AG09319 (cell line): ENCODE measurements around the gene ZBTB12.

Experiments
- DNase-seq: peaks from one replicate; pipeline ENCODE4 v3.0.0-alpha.2; 2010; ENCODE audit warnings: low read depth; ENCODE audit errors: extremely low read depth
- CTCF ChIP-seq: IDR thresholded peaks from 2 replicates; pipeline ENCODE4 v1.5.1; 2011; ENCODE audit warnings: low read depth, mild to moderate bottlenecking, inconsistent platforms, low read length, moderate library complexity

ZBTB12 gene

GRCh38 chr6:31896493-31896855, 5.4 kb downstream of the ZBTB12 start:
- TF ChIP-seq CTCF = no peak
- DNase-seq = no peak

GRCh38 chr6:31892821-31893220, 9.1 kb downstream of the ZBTB12 start:
- no peak for DNase-seq
- no peak for TF ChIP-seq CTCF

GRCh38 chr6:31889331-31889972, 12.4 kb downstream of the ZBTB12 start:
- DNase-seq = no peak
- TF ChIP-seq CTCF = no peak

- no peak for DNase-seq
- TF ChIP-seq CTCF = peak; percentile 74
Measured at GRCh38 chr6:31888276-31889258, 13.3 kb downstream of the ZBTB12 start.

GRCh38 chr6:31887173-31888007, 14.5 kb downstream of the ZBTB12 start:
- no peak for TF ChIP-seq CTCF
- no peak for DNase-seq

GRCh38 chr6:31886541-31886991, 15.3 kb downstream of the ZBTB12 start:
- no peak for DNase-seq
- no peak for TF ChIP-seq CTCF
